HUES64 (cell line): ENCODE measurements around the gene SMIM14.

Experiments used
- H3K27ac ChIP-seq: 2 replicates; pipeline ENCODE4 v1.7.0; 2013; ENCODE audit warnings: low read depth, low read length, inconsistent platforms
- H3K27me3 ChIP-seq: 2 replicates; pipeline ENCODE4 v1.6.1; 2013; ENCODE audit warnings: mild to moderate bottlenecking, low read length; ENCODE audit not compliant: insufficient read depth
- H3K36me3 ChIP-seq: 2 replicates; pipeline ENCODE4 v1.6.1; 2013; ENCODE audit warnings: mild to moderate bottlenecking, low read length; ENCODE audit not compliant: insufficient read depth
- H3K4me1 ChIP-seq: 2 replicates; pipeline ENCODE4 v1.6.1; 2013; ENCODE audit warnings: mild to moderate bottlenecking, low read length, moderate library complexity; ENCODE audit not compliant: insufficient read depth
- H3K4me3 ChIP-seq: 2 replicates; pipeline ENCODE4 v1.5.1; 2013; ENCODE audit warnings: mild to moderate bottlenecking, low read length, moderate library complexity
- H3K9ac ChIP-seq: 2 replicates; pipeline ENCODE4 v1.6.1; 2013; ENCODE audit warnings: mild to moderate bottlenecking, low read depth, low read length
- H3K9me3 ChIP-seq: 2 replicates; pipeline ENCODE4 v1.6.1; 2013; ENCODE audit warnings: low read depth, low read length; ENCODE audit not compliant: insufficient read depth
- WGBS: fragments of 150-250, 120-280 bp; methylation state at CpG from one replicate; pipeline ENCODE4 v1.1.7; 2013; ENCODE audit warnings: missing lambda C conversion rate; 5-methylcytosine and 5-hydroxymethylcytosine counted together

The SMIM14 gene

DNA sequence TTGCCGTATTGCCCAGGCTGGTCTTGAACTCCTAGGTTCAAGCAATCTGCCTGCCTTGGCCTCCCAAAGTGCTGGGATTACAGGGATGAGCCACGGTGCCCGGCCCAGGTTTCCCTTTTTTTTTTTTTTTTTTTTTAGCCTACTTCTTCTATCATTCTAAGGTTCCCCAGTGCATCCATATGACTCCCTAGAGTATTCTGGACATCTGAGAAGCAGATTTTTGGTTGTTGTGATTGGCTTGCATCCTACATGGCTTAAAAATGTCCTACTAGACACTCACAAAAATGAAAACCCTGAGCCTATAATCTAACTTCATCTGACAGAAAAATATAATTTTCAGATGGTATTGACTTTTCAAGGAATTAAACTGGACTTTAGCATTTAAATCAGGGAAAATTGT is 41.7 kb downstream of the SMIM14 start:
- no peak overlapping the region for H3K27ac ChIP-seq
- no peaks in the 10 kb centered on the region for H3K4me1 ChIP-seq
- H3K36me3 ChIP-seq = peaks cover 3% of the 10 kb centered on the region; the same call in 1 of the 2 replicates
- H3K9me3 ChIP-seq = no peaks in the 10 kb centered on the region
- no peak overlapping the region for H3K4me3 ChIP-seq
- 94% methylated on average over 3 of the region's 3 CpGs for WGBS
- no peak overlapping the region for H3K9ac ChIP-seq
- H3K27me3 ChIP-seq = no peaks in the 10 kb centered on the region

DNA sequence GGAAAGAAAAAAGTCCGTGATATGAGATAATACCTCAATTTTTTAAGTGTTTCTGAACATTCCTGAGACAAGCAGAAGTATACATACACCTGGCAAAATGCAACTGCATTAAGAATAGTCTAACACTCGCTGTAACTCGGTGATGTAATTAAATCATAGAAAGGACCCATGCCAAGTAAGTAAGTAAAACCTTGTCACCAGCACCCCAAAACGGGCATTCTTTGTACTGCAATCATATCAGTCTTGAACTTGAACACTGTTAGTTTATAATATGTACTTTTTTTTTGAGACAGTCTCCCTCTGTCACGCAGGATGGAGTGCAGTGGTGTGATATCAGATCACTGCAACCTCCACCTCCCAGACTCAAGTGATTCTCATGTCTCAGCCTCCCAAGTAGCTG is 47.4 kb downstream of the SMIM14 start:
- Histone ChIP-seq H3K36me3 (no peaks in the 10 kb centered on the region), H3K27ac (no peak overlapping the region), H3K27me3 (no peaks in the 10 kb centered on the region), H3K9ac (no peak overlapping the region), H3K4me3 (no peak overlapping the region), H3K9me3 (no peaks in the 10 kb centered on the region), H3K4me1 (no peaks in the 10 kb centered on the region)
- 93% methylated on average over 5 of the region's 5 CpGs for WGBS

DNA sequence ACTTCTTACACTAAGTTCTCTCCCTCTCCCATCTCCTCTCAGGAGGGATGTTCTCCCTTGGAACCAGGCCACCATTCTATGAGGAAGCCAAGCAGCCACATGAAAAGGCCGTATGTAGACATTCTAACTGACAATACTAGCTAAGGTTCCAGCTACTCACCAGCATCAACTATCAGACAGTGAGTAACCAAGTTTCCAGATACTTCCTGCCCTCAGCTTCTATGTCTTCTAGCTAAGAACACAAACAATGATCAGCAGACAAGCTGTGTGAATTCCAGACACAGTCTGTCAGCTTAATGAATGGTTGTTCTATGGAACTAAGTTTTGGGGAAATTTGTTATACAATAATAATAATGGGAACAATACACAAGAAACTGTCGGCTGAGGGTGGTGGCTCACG is 50.8 kb downstream of the SMIM14 start:
- 100% methylated on average over 3 of the region's 3 CpGs for WGBS
- H3K9me3 ChIP-seq = no peaks in the 10 kb centered on the region
- no peak overlapping the region for H3K4me3 ChIP-seq
- no peaks in the 10 kb centered on the region for H3K27me3 ChIP-seq
- no peak overlapping the region for H3K9ac ChIP-seq
- no peak overlapping the region for H3K27ac ChIP-seq
- no peaks in the 10 kb centered on the region for H3K36me3 ChIP-seq
- no peaks in the 10 kb centered on the region for H3K4me1 ChIP-seq

DNA sequence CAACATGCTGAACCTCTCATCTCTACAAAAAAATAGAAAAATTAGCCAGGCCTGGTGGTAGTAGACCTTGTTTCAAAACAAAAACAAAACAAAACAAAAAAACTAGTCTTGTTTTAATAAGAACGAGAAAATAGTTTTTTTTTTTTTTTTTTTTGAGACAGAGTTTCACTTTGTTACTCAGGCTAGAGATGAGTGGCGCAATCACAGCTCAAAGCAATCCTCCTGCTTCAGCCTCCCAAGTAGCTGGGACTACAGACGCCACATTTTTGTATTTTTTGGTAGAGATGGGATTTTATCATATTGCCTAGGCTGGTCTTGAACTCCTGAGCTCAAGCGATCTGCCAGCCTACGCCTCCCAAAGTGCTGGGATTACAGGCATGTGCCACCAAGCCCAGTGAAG is 63.7 kb downstream of the SMIM14 start:
- no peaks in the 10 kb centered on the region for H3K27me3 ChIP-seq
- H3K9me3 ChIP-seq = no peaks in the 10 kb centered on the region
- no peak overlapping the region for H3K4me3 ChIP-seq
- WGBS = 97% methylated on average over 5 of the region's 5 CpGs
- H3K36me3 ChIP-seq = peaks cover 3% of the 10 kb centered on the region; the same call in 1 of the 2 replicates
- H3K27ac ChIP-seq = no peak overlapping the region
- H3K9ac ChIP-seq = no peak overlapping the region
- no peaks in the 10 kb centered on the region for H3K4me1 ChIP-seq

DNA sequence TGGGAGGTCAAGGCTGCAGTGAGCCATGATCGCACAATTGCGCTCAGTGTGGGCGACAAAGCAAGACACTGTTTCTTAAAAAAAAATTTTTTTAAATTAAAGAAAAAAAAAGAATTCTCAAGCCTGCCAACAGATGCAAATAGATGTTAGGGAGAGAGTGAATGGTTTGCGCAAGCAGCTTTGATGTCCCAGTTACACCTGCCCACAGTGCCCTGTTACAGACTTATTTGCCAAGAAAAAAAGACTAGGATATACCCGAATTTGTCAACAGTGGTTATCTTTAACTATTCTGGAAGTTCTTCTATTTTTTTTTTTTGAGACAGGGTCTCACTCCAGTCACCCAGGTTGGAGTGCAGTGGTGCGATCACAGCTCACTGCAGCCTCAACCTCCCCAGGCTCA is 67.2 kb downstream of the SMIM14 start:
- Histone ChIP-seq H3K27me3 (no peaks in the 10 kb centered on the region), H3K4me3 (no peak overlapping the region), H3K27ac (no peak overlapping the region), H3K36me3 (peaks cover 3% of the 10 kb centered on the region; the same call in 1 of the 2 replicates), H3K9me3 (no peaks in the 10 kb centered on the region), H3K9ac (no peak overlapping the region), H3K4me1 (no peaks in the 10 kb centered on the region)
- 90% methylated on average over 4 of the region's 6 CpGs for WGBS

DNA sequence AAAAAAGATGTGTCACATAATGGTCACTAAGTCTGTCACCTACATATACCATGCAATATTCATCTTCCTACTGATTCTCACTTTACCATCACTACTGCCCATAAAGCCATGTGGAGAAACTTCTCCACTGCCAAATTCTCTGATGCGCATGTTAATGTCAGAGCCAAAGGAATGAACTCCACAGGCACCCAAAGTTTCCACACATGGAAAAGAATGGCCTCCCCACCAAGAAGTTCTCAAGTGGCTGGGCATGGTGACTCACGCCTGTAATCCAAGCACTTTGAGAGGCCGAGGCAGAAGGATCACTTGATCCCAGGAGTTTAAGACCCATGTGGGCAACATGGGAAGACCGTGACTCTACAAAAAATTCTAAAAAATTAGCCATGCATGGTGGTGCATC is 67.6 kb downstream of the SMIM14 start:
- Histone ChIP-seq H3K4me1 (no peaks in the 10 kb centered on the region), H3K4me3 (no peak overlapping the region), H3K27me3 (no peaks in the 10 kb centered on the region), H3K36me3 (peaks cover 7% of the 10 kb centered on the region; the same call in 1 of the 2 replicates), H3K27ac (no peak overlapping the region), H3K9ac (no peak overlapping the region), H3K9me3 (peaks cover 2% of the 10 kb centered on the region; the same call in 1 of the 2 replicates)
- WGBS = 90% methylated on average over 4 of the region's 4 CpGs

DNA sequence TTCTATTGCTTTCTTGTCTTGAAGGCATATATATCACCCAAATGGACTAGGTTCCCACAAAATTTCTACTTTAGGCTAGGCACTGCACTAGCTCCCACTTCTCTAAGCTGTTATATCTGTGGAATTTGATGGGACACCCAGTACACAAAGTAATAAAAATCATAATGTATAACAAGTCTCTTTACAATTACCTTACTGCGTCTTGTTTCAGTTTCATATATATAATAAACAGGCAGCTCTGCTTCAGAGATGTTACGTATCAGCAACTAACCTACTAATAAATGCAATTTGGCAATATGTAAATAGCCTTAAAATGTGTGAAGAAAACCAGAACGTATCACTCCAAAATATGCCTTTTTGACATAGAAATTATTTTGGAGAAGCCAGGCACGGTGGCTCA is 69.5 kb downstream of the SMIM14 start:
- Histone ChIP-seq H3K4me3 (no peak overlapping the region), H3K36me3 (peaks cover 13% of the 10 kb centered on the region; the same call in 1 of the 2 replicates), H3K9me3 (peaks cover 5% of the 10 kb centered on the region; the same call in 1 of the 2 replicates), H3K4me1 (no peaks in the 10 kb centered on the region), H3K27me3 (no peaks in the 10 kb centered on the region), H3K9ac (no peak overlapping the region), H3K27ac (no peak overlapping the region)
- WGBS = 96% methylated on average over 4 of the region's 4 CpGs

DNA sequence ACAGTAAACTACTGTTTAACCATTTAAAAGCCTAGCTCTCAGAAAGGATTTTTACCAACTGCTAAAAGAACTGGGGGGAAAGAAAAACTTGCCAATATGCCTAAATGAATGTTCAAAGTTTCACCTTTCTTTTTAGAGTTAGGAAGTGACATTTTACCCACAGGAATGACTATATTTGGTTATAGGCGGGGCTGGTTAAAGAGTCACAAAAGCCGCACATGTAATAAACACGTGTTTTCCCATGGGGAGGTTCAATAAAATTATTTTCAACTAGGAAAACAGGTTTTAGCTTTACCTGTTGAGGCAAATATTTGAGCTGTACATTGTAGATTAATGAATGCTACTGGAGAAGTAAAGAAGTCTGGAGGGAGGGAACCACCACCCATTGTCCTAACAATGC is 69.9 kb downstream of the SMIM14 start:
- Histone ChIP-seq H3K9me3 (peaks cover 5% of the 10 kb centered on the region; the same call in 1 of the 2 replicates), H3K27me3 (no peaks in the 10 kb centered on the region), H3K4me1 (no peaks in the 10 kb centered on the region), H3K9ac (no peak overlapping the region), H3K4me3 (no peak overlapping the region), H3K27ac (no peak overlapping the region), H3K36me3 (peaks cover 13% of the 10 kb centered on the region; the same call in 1 of the 2 replicates)
- 91% methylated on average over 3 of the region's 3 CpGs for WGBS

DNA sequence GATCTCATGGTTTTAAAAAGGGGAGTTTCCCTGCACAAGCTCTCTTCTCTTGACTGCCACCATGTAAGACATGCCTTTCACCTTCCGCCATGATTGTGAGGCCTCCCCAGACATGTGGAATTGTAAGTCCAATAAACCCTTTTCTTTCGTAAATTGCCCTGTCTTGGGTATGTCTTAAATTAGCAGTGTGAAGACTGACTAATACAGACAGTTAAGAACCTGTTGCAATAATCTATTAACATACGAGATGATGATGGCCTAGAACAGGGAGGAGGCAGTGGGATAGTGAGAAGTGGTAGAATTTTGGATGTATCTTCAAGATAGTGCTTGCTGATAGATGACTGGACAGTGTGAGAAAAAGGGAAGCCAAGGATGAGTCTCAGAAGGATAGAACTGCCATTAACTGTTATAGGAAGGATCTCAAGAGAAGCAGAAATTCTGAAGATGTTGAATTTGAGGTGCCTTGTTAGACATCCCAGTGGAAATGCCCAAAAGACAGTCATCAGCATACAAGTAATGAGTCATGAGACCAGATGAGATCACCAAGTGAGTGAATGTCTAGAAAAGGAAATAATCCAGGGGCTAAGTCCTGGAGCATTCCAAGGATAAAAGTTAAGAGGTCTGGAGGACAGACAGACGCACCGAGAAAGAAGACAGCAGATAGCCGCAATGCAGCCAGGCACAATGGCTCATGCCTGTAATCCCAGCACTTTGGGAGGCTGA is 72.6 kb downstream of the SMIM14 start:
- Histone ChIP-seq H3K36me3 (peaks cover 13% of the 10 kb centered on the region; the same call in 1 of the 2 replicates), H3K4me1 (no peaks in the 10 kb centered on the region), H3K9ac (no peak overlapping the region), H3K9me3 (peaks cover 5% of the 10 kb centered on the region; the same call in 1 of the 2 replicates), H3K4me3 (no peak overlapping the region), H3K27ac (no peak overlapping the region), H3K27me3 (no peaks in the 10 kb centered on the region)
- 97% methylated on average over 6 of the region's 6 CpGs for WGBS

DNA sequence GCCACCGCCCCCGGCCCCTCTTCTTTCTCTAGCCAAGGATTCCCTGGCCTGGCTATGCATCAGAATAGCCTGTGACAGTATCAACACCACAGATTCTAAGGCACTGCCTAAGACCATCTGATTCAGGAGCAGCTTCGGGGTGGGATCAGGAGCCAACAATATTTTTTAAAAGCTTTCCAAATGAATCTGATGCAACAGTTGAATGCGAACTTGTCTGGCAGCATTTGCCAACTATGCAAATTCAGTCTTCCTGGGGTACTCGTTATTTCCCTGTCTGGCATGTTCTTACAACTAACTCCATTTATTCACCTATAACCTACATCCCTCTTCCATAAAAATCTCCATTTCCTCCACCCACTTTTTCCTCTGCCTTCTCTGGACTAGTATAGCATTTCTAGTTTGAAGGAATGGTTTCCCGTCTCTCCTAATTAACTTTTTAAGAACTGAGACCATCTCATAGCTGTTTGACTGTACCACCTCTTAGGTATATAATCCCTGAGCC is 75.3 kb downstream of the SMIM14 start:
- Histone ChIP-seq H3K4me1 (no peaks in the 10 kb centered on the region), H3K9ac (no peak overlapping the region), H3K27ac (no peak overlapping the region), H3K9me3 (peaks cover 5% of the 10 kb centered on the region; the same call in 1 of the 2 replicates), H3K27me3 (no peaks in the 10 kb centered on the region), H3K4me3 (no peak overlapping the region), H3K36me3 (peaks cover 10% of the 10 kb centered on the region; the same call in 1 of the 2 replicates)
- WGBS = 89% methylated on average over 6 of the region's 6 CpGs

DNA sequence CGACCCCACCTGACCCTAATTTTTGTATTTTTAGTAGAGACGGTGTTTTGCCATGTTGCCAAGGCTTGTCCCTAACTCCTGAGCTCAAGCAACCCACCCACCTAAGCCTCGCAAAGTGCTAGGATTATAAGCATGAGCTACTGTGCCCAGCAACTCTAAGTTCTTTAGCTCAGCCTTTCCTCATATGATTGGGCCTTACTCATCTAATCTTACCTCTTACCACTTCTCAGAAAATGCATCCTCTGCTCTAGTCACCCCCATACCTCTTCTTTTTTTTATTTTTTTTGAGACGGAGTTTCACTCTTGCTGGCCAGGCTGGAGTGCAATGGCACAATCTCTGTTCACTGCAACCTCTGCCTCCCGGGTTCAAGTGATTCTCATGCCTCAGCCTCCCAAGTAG is 75.9 kb downstream of the SMIM14 start:
- Histone ChIP-seq H3K36me3 (peaks cover 10% of the 10 kb centered on the region; the same call in 1 of the 2 replicates), H3K27ac (no peak overlapping the region), H3K27me3 (no peaks in the 10 kb centered on the region), H3K4me1 (no peaks in the 10 kb centered on the region), H3K4me3 (no peak overlapping the region), H3K9me3 (peaks cover 5% of the 10 kb centered on the region; the same call in 1 of the 2 replicates), H3K9ac (no peak overlapping the region)
- WGBS = 95% methylated on average over 5 of the region's 5 CpGs
